ENCODE data around the gene C1orf52.

GRCh38 chr1:85284202-85284601, 24.7 kb upstream of the C1orf52 start:
- no peak for TF ChIP-seq CTCF (IDR thresholded peaks at IDR 0.05; ENCODE audit: low read depth, low read length, poor library complexity, severe bottlenecking)
- no peak for TF ChIP-seq EZH2phosphoT487 (IDR thresholded peaks at IDR 0.05; ENCODE audit: borderline replicate concordance, low read length)
